ENCODE measurements around the gene SAMD5. TPM values are rescaled to one million over a fixed set of nuclear protein-coding genes. Genes with fewer than 3 reads are reported as not detected.

The SAMD5 gene
- total RNA-seq, 2 experiments from 2014 or later: not detected

- DNase-seq: no peak
- Mint-ChIP-seq H3K4me1 (ENCODE audit: low read depth) (peaks cover 11% of the 10 kb centered on the region), H3K27me3 (ENCODE audit: low read depth) (peaks cover 52% of the 10 kb centered on the region), H3K36me3 (ENCODE audit: low read depth) (no peaks in the 10 kb centered on the region), H3K27ac (no peak overlapping the region), H3K9me3 (ENCODE audit: insufficient read depth) (no peaks in the 10 kb centered on the region), H3K4me3 (peak overlapping the region; percentile 40)
- ChIA-PET CTCF (interaction anchor here (0.7 to 2.5 kb wide), 9 partner anchors 9 to 959 kb away, joined by 3 to 11 read pairs (median 4); no protein-coding TSS in a partner anchor), POLR2A (no interaction called here)
- peak; percentile 10 for ATAC-seq
These were observed 1.1 kb upstream of the SAMD5 start for GRCh38 chr6:147507162-147508041.

GRCh38 chr6:147508866-147509608 is 547 bp downstream of the SAMD5 start:
- H3K36me3 Mint-ChIP-seq (ENCODE audit: low read depth): no peaks in the 10 kb centered on the region
- DNase-seq: no peak

GRCh38 chr6:147509891-147510290 is 1.4 kb downstream of the SAMD5 start:
- no peak overlapping the region for H3K4me3 Mint-ChIP-seq
- H3K4me1 Mint-ChIP-seq (ENCODE audit: low read depth): peaks cover 11% of the 10 kb centered on the region
- peaks cover 48% of the 10 kb centered on the region for H3K27me3 Mint-ChIP-seq (ENCODE audit: low read depth)
- ChIA-PET POLR2A (no interaction called here), CTCF (no interaction called here)
- DNase-seq (no peak), ATAC-seq (no peak)
- no peak overlapping the region for H3K27ac Mint-ChIP-seq
- no peaks in the 10 kb centered on the region for H3K36me3 Mint-ChIP-seq (ENCODE audit: low read depth)
- no peaks in the 10 kb centered on the region for H3K9me3 Mint-ChIP-seq (ENCODE audit: insufficient read depth)

More at GRCh38 chr6:147508866-147509608, 547 bp downstream of the SAMD5 start:
- Mint-ChIP-seq H3K4me1 (ENCODE audit: low read depth) (peaks cover 11% of the 10 kb centered on the region), H3K9me3 (ENCODE audit: insufficient read depth) (no peaks in the 10 kb centered on the region), H3K27me3 (ENCODE audit: low read depth) (peaks cover 48% of the 10 kb centered on the region), H3K27ac (no peak overlapping the region), H3K4me3 (peak overlapping the region; percentile 47)
- ChIA-PET POLR2A (no interaction called here), CTCF (no interaction called here)
- peak; percentile 21 for ATAC-seq

- no peaks in the 10 kb centered on the region for H3K9me3 Mint-ChIP-seq (ENCODE audit: insufficient read depth)
- ChIA-PET POLR2A (no interaction called here), CTCF (no interaction called here)
- H3K4me1 Mint-ChIP-seq (ENCODE audit: low read depth): peaks cover 11% of the 10 kb centered on the region
- ATAC-seq (no peak), DNase-seq (no peak)
- no peak overlapping the region for H3K27ac Mint-ChIP-seq
- H3K27me3 Mint-ChIP-seq (ENCODE audit: low read depth): peaks cover 44% of the 10 kb centered on the region
- no peaks in the 10 kb centered on the region for H3K36me3 Mint-ChIP-seq (ENCODE audit: low read depth)
- no peak overlapping the region for H3K4me3 Mint-ChIP-seq
These were observed 2.6 kb downstream of the SAMD5 start for GRCh38 chr6:147510929-147511590.

GRCh38 chr6:147514831-147515230 is 6.3 kb downstream of the SAMD5 start:
- Mint-ChIP-seq H3K27ac (no peak overlapping the region), H3K9me3 (ENCODE audit: insufficient read depth) (no peaks in the 10 kb centered on the region), H3K4me3 (no peak overlapping the region), H3K36me3 (ENCODE audit: low read depth) (no peaks in the 10 kb centered on the region), H3K4me1 (ENCODE audit: low read depth) (no peaks in the 10 kb centered on the region), H3K27me3 (ENCODE audit: low read depth) (peaks cover 21% of the 10 kb centered on the region)
- ATAC-seq: no peak
- POLR2A ChIA-PET: no interaction called here
- DNase-seq: no peak
- CTCF ChIA-PET: no interaction called here

- Mint-ChIP-seq H3K4me1 (ENCODE audit: low read depth) (no peaks in the 10 kb centered on the region), H3K4me3 (no peak overlapping the region), H3K27ac (no peak overlapping the region), H3K9me3 (ENCODE audit: insufficient read depth) (no peaks in the 10 kb centered on the region), H3K27me3 (ENCODE audit: low read depth) (peaks cover 16% of the 10 kb centered on the region), H3K36me3 (ENCODE audit: low read depth) (no peaks in the 10 kb centered on the region)
- ChIA-PET CTCF (no interaction called here), POLR2A (no interaction called here)
- DNase-seq: no peak
- ATAC-seq: no peak
These were observed 6.8 kb downstream of the SAMD5 start for GRCh38 chr6:147515327-147515726.

GRCh38 chr6:147522597-147522996 is 14.1 kb downstream of the SAMD5 start:
- H3K9me3 Mint-ChIP-seq (ENCODE audit: insufficient read depth): no peaks in the 10 kb centered on the region
- peaks cover 10% of the 10 kb centered on the region for H3K27me3 Mint-ChIP-seq (ENCODE audit: low read depth)
- no peaks in the 10 kb centered on the region for H3K36me3 Mint-ChIP-seq (ENCODE audit: low read depth)
- POLR2A ChIA-PET: no interaction called here
- no peak overlapping the region for H3K4me3 Mint-ChIP-seq
- DNase-seq: no peak
- no peaks in the 10 kb centered on the region for H3K4me1 Mint-ChIP-seq (ENCODE audit: low read depth)
- no peak overlapping the region for H3K27ac Mint-ChIP-seq
- no peak for ATAC-seq
- CTCF ChIA-PET: no interaction called here

- peaks cover 8% of the 10 kb centered on the region for H3K4me1 Mint-ChIP-seq (ENCODE audit: low read depth)
- ATAC-seq (no peak), DNase-seq (no peak)
- no peaks in the 10 kb centered on the region for H3K36me3 Mint-ChIP-seq (ENCODE audit: low read depth)
- no peak overlapping the region for H3K27ac Mint-ChIP-seq
- H3K27me3 Mint-ChIP-seq (ENCODE audit: low read depth): peaks cover 22% of the 10 kb centered on the region
- POLR2A ChIA-PET: no interaction called here
- CTCF ChIA-PET: no interaction called here
- no peaks in the 10 kb centered on the region for H3K9me3 Mint-ChIP-seq (ENCODE audit: insufficient read depth)
- no peak overlapping the region for H3K4me3 Mint-ChIP-seq
These were observed 17.2 kb downstream of the SAMD5 start for GRCh38 chr6:147525519-147526209.

GRCh38 chr6:147527197-147527596 is 18.7 kb downstream of the SAMD5 start:
- Mint-ChIP-seq H3K27me3 (ENCODE audit: low read depth) (peaks cover 26% of the 10 kb centered on the region), H3K4me3 (no peak overlapping the region), H3K27ac (no peak overlapping the region), H3K4me1 (ENCODE audit: low read depth) (peaks cover 10% of the 10 kb centered on the region), H3K36me3 (ENCODE audit: low read depth) (no peaks in the 10 kb centered on the region), H3K9me3 (ENCODE audit: insufficient read depth) (no peaks in the 10 kb centered on the region)
- CTCF ChIA-PET: no interaction called here
- POLR2A ChIA-PET: no interaction called here
- ATAC-seq: no peak
- DNase-seq: no peak

GRCh38 chr6:147528511-147529145 is 20.1 kb downstream of the SAMD5 start:
- CTCF ChIA-PET: no interaction called here
- Mint-ChIP-seq H3K27me3 (ENCODE audit: low read depth) (peaks cover 26% of the 10 kb centered on the region), H3K36me3 (ENCODE audit: low read depth) (no peaks in the 10 kb centered on the region), H3K4me3 (no peak overlapping the region), H3K9me3 (ENCODE audit: insufficient read depth) (no peaks in the 10 kb centered on the region), H3K27ac (no peak overlapping the region), H3K4me1 (ENCODE audit: low read depth) (peaks cover 10% of the 10 kb centered on the region)
- POLR2A ChIA-PET: no interaction called here
- DNase-seq (no peak), ATAC-seq (no peak)
